Ishikawa (cell line): ENCODE results near the gene DAB1.

Experiments
- CEBPB ChIP-seq: IDR thresholded peaks from 2 replicates; pipeline ENCODE4 v1.6.1; 2012
- EGR1 ChIP-seq: IDR thresholded peaks from 2 replicates; pipeline ENCODE4 v1.6.1; 2012
- EP300 ChIP-seq: IDR thresholded peaks from 2 replicates; pipeline ENCODE4 v1.6.1; 2012; ENCODE audit warnings: borderline replicate concordance
- RAD21 ChIP-seq: IDR thresholded peaks from 2 replicates; pipeline ENCODE4 v1.6.1; 2012; ENCODE audit warnings: low read depth
- TAF1 ChIP-seq: IDR thresholded peaks from 2 replicates; pipeline ENCODE4 v1.6.1; 2012; ENCODE audit warnings: low read depth, mild to moderate bottlenecking
- ZBTB7A ChIP-seq: IDR thresholded peaks from 2 replicates; pipeline ENCODE4 v1.6.1; 2012; ENCODE audit warnings: low read depth
- TF ChIP-seq, protein P1 (sequence below): IDR thresholded peaks from 2 replicates; pipeline ENCODE4 v1.6.1; 2012; ENCODE audit warnings: low read depth, mild to moderate bottlenecking
- TF ChIP-seq, protein P2 (sequence below): IDR thresholded peaks from 2 replicates; pipeline ENCODE4 v1.6.1; 2012

DNA sequence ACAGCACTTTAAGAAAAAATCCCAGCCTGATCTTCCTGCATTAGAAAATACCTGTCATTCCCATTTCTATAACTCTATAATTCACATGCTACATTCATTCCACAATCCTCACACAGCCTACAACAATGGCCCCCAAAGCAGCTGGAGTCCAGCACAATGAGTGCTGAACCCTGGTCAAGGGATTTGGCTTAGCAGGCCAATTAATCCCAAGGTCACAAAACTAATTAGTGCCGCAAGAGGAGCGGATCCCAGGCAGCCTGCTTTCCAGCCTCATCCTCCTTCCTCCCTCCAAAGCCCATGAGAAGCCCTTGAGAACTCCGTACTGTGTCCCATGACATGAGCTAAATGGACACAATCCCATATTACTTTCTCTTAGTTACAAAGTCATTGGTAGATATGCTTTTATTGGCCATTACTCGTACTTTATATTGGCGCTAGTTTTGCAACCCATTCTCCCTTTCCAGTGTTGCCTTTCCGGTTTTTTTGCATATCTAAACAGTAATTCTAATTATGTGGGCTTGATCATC is 94.8 kb downstream of the DAB1 start:
- TF ChIP-seq, protein P1, sequence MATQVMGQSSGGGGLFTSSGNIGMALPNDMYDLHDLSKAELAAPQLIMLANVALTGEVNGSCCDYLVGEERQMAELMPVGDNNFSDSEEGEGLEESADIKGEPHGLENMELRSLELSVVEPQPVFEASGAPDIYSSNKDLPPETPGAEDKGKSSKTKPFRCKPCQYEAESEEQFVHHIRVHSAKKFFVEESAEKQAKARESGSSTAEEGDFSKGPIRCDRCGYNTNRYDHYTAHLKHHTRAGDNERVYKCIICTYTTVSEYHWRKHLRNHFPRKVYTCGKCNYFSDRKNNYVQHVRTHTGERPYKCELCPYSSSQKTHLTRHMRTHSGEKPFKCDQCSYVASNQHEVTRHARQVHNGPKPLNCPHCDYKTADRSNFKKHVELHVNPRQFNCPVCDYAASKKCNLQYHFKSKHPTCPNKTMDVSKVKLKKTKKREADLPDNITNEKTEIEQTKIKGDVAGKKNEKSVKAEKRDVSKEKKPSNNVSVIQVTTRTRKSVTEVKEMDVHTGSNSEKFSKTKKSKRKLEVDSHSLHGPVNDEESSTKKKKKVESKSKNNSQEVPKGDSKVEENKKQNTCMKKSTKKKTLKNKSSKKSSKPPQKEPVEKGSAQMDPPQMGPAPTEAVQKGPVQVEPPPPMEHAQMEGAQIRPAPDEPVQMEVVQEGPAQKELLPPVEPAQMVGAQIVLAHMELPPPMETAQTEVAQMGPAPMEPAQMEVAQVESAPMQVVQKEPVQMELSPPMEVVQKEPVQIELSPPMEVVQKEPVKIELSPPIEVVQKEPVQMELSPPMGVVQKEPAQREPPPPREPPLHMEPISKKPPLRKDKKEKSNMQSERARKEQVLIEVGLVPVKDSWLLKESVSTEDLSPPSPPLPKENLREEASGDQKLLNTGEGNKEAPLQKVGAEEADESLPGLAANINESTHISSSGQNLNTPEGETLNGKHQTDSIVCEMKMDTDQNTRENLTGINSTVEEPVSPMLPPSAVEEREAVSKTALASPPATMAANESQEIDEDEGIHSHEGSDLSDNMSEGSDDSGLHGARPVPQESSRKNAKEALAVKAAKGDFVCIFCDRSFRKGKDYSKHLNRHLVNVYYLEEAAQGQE = no peak
- no peak for TF ChIP-seq EP300
- TF ChIP-seq TAF1 = no peak
- no peak for TF ChIP-seq CEBPB
- no peak for TF ChIP-seq EGR1
- TF ChIP-seq RAD21 = no peak
- TF ChIP-seq, protein P2, sequence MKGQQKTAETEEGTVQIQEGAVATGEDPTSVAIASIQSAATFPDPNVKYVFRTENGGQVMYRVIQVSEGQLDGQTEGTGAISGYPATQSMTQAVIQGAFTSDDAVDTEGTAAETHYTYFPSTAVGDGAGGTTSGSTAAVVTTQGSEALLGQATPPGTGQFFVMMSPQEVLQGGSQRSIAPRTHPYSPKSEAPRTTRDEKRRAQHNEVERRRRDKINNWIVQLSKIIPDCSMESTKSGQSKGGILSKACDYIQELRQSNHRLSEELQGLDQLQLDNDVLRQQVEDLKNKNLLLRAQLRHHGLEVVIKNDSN = no peak
- no peak for TF ChIP-seq ZBTB7A
